ENCODE measurements around the gene KIAA1671.

KIAA1671 gene

GRCh38 chr22:24944217-24944937, 8.1 kb upstream of the KIAA1671 start:
- Histone ChIP-seq H3K36me3 (ENCODE audit: insufficient read depth, low read length) (no peaks in the 10 kb centered on the region), H3K9me3 (ENCODE audit: control insufficient read depth, insufficient read depth, low read length) (no peaks in the 10 kb centered on the region), H3K4me1 (ENCODE audit: insufficient read depth, low read length) (peaks cover under 1% of the 10 kb centered on the region; the same call in 1 of the 2 replicates), H3K9ac (ENCODE audit: low read depth, low read length) (no peak overlapping the region)

GRCh38 chr22:24945430-24945829, 7.1 kb upstream of the KIAA1671 start:
- H3K9me3 ChIP-seq (ENCODE audit: control insufficient read depth, insufficient read depth, low read length): no peaks in the 10 kb centered on the region
- no peak overlapping the region for H3K9ac ChIP-seq (ENCODE audit: low read depth, low read length)
- H3K4me1 ChIP-seq (ENCODE audit: insufficient read depth, low read length): no peaks in the 10 kb centered on the region; the same call in 1 of the 2 replicates
- no peaks in the 10 kb centered on the region for H3K36me3 ChIP-seq (ENCODE audit: insufficient read depth, low read length)

- H3K36me3 ChIP-seq (ENCODE audit: insufficient read depth, low read length): no peaks in the 10 kb centered on the region
- peaks cover 4% of the 10 kb centered on the region for H3K4me1 ChIP-seq (ENCODE audit: insufficient read depth, low read length)
- no peak overlapping the region for H3K9ac ChIP-seq (ENCODE audit: low read depth, low read length)
- no peaks in the 10 kb centered on the region for H3K9me3 ChIP-seq (ENCODE audit: control insufficient read depth, insufficient read depth, low read length)
These were observed 5.1 kb upstream of the KIAA1671 start for GRCh38 chr22:24947383-24947782.

GRCh38 chr22:24947881-24948280, 4.6 kb upstream of the KIAA1671 start:
- Histone ChIP-seq H3K36me3 (ENCODE audit: insufficient read depth, low read length) (no peaks in the 10 kb centered on the region), H3K9me3 (ENCODE audit: control insufficient read depth, insufficient read depth, low read length) (no peaks in the 10 kb centered on the region), H3K4me1 (ENCODE audit: insufficient read depth, low read length) (peaks cover 4% of the 10 kb centered on the region)

DNA sequence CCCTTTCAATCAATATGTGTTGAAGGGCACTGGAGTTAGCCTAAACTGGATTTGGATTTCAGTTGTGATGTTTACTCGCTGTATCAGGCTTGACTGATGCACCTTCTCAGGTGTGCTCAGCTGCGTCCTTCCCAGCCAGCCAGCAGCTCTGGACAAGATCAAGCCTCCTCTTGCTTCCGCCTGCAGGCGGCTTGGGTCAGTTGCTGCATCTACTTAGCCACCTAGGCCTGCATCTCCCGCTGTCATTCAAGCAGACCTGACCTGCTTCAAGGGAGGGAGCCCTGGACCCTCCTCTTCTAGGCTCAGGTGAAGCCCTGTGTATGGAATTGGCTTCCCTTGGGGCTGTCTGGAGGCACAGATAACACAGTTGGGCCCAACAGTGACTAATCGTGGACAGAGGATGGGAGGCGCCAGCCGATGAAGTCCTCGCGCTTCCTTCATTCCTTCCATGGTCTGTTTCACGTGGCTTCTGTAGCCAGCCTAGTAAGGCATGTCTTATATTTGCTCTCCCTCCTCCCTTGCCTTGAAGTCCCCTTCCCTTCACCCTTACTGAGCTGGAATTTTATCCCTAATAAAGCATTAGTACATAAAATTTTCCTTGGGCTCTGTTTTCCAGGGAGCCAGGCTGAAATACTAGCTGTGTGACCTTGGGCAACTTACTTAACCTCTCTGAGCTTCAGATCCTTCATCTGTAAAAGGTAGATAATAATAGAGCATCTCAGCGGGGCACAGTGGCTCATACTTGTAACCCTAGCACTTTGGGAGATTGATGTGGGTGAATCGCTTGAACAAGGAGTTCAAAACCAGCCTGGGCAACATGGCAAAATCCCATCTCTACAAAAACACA, 3.9 kb upstream of the KIAA1671 start:
- Histone ChIP-seq H3K36me3 (ENCODE audit: insufficient read depth, low read length) (no peaks in the 10 kb centered on the region), H3K4me1 (ENCODE audit: insufficient read depth, low read length) (peaks cover 4% of the 10 kb centered on the region), H3K9ac (ENCODE audit: low read depth, low read length) (no peak overlapping the region)

More at GRCh38 chr22:24947881-24948280, 4.6 kb upstream of the KIAA1671 start:
- no peak overlapping the region for H3K9ac ChIP-seq (ENCODE audit: low read depth, low read length)

DNA sequence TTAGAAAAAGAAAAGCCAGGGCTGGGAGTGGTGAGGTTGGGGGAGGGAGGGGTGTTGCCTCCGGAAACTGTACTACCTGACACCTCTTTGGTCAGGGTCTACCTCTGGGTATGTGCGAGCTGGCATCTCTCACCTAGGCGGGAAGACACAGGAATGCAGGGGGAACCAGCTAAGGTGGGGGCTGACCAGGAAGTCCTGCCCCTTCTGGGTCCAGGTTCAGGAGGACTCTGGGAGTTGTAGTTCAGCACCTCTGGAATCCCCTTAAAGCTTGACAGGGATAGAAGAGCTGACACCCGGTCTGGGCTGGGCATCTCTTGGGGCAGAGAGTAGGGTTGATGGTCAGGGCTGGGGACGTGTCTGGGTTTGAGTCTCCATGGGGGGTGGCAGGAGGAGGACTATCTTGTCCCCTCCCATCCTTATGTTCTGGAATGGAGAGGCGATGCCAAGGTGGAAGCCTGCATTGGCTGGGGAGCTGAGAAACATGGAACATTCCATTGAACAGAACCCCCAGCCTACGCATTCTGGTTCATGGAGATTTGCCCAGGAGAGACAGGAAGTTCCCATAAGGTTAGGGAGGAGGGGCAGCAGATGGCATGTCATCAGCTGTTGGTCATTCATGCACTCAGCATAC, 2.1 kb upstream of the KIAA1671 start:
- H3K9ac ChIP-seq (ENCODE audit: low read depth, low read length): peak overlapping the region; percentile 35; the same call in 1 of the 2 replicates
- no peaks in the 10 kb centered on the region for H3K9me3 ChIP-seq (ENCODE audit: control insufficient read depth, insufficient read depth, low read length)
- peaks cover 9% of the 10 kb centered on the region for H3K4me1 ChIP-seq (ENCODE audit: insufficient read depth, low read length)
- no peaks in the 10 kb centered on the region for H3K36me3 ChIP-seq (ENCODE audit: insufficient read depth, low read length)

More for the DNA sequence above, 3.9 kb upstream of the KIAA1671 start:
- no peaks in the 10 kb centered on the region for H3K9me3 ChIP-seq (ENCODE audit: control insufficient read depth, insufficient read depth, low read length)

DNA sequence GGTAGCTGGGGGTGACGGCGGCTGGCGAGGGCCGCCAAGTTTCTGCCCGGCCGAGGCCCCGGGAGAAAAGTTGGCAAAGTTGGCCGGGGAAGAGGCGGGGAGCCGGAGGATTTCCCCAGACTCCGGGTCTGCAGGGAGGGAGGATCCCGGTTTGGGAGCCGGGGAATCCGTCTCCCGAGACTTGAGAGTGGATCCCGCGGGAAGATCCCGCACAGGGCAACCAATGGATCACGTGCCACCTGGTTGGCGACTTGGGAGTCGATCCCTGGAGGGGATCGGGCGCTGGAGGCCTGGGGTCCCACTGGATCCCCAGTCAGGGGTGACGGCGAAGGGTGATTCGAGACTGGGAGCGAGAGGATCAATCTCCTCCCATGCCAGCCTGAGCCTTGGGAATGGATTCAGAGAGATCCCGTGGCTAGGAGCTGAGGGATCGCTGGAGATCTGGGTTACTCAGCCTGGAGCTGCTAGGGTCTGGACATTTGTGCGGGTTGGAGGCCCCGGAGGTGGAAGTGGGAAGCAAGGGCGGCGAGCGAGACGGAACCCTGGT, 394 bp downstream of the KIAA1671 start:
- H3K9ac ChIP-seq (ENCODE audit: low read depth, low read length): peak overlapping the region; percentile 91
- peaks cover 9% of the 10 kb centered on the region; the same call in 1 of the 2 replicates for H3K4me1 ChIP-seq (ENCODE audit: insufficient read depth, low read length)
- H3K9me3 ChIP-seq (ENCODE audit: control insufficient read depth, insufficient read depth, low read length): no peaks in the 10 kb centered on the region
- no peaks in the 10 kb centered on the region for H3K36me3 ChIP-seq (ENCODE audit: insufficient read depth, low read length)

DNA sequence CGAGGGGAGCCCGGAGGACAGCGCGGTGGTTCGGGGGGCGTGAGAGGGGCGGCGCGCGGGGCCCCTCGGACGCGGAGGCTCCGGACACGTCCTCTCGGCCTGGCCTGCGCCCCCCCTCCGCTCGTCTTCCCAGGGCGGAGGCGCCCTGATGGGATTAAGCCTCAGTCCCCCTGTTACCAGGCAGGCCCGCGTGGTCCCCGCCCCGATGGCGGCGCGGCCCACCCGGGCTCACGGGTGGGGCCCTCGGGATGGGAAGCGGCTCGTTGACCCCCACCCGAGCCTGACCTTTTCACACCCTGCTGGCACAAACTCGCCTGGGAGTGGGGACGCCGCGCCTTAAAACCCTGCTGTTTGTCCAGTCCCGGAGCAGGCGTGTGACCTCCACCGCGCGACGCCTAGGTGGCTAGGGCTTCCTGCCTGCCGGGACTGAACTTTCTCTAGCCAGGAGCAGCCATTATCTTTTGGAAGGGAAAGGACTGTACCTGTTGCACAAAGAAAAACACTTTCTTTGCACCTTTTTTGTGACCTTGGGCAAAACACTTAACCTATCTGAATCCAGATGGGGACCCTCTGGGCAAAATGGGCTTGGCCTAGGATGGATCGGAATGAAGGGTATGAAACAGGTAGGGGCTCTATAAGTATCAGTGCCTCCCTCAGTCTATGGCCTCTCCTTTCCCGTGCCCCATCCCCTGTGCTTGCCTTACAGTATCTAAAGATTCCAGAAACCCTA, 1.0 kb downstream of the KIAA1671 start:
- peaks cover 9% of the 10 kb centered on the region; the same call in 1 of the 2 replicates for H3K4me1 ChIP-seq (ENCODE audit: insufficient read depth, low read length)
- no peaks in the 10 kb centered on the region for H3K9me3 ChIP-seq (ENCODE audit: control insufficient read depth, insufficient read depth, low read length)
- H3K36me3 ChIP-seq (ENCODE audit: insufficient read depth, low read length): no peaks in the 10 kb centered on the region
- H3K9ac ChIP-seq (ENCODE audit: low read depth, low read length): peak overlapping the region; percentile 91

- peaks cover 9% of the 10 kb centered on the region; the same call in 1 of the 2 replicates for H3K4me1 ChIP-seq (ENCODE audit: insufficient read depth, low read length)
- peak overlapping the region; percentile 91 for H3K9ac ChIP-seq (ENCODE audit: low read depth, low read length)
- H3K9me3 ChIP-seq (ENCODE audit: control insufficient read depth, insufficient read depth, low read length): no peaks in the 10 kb centered on the region
- H3K36me3 ChIP-seq (ENCODE audit: insufficient read depth, low read length): no peaks in the 10 kb centered on the region
These were observed 1.6 kb downstream of the KIAA1671 start for GRCh38 chr22:24954114-24954463.

GRCh38 chr22:24954856-24955255, 2.3 kb downstream of the KIAA1671 start:
- peaks cover 9% of the 10 kb centered on the region; the same call in 1 of the 2 replicates for H3K4me1 ChIP-seq (ENCODE audit: insufficient read depth, low read length)

DNA sequence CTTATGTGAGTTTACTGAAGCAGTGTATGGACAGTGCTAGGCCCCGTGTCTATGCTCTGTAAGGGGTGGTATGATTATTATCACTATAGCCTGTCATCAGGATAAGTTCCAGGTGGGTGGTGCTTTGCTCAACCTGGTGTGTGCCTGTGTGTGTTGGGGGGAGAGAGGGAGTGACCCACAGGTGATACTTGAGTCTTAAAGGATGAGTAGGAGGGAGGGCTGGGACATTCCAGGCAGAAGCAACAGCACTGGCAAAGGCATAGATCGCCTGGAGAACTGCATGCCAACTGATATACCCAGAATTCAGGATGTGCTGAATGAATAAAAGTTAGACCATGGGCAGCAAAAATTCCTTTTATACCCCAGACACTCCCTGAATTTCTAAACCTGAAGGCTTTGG, 4.5 kb downstream of the KIAA1671 start:
- Histone ChIP-seq H3K4me1 (ENCODE audit: insufficient read depth, low read length) (peaks cover 5% of the 10 kb centered on the region; the same call in 1 of the 2 replicates), H3K9me3 (ENCODE audit: control insufficient read depth, insufficient read depth, low read length) (no peaks in the 10 kb centered on the region), H3K9ac (ENCODE audit: low read depth, low read length) (no peak overlapping the region), H3K36me3 (ENCODE audit: insufficient read depth, low read length) (no peaks in the 10 kb centered on the region; the same call in 1 of the 2 replicates)

More at GRCh38 chr22:24954856-24955255, 2.3 kb downstream of the KIAA1671 start:
- Histone ChIP-seq H3K9me3 (ENCODE audit: control insufficient read depth, insufficient read depth, low read length) (no peaks in the 10 kb centered on the region), H3K9ac (ENCODE audit: low read depth, low read length) (no peak overlapping the region), H3K36me3 (ENCODE audit: insufficient read depth, low read length) (no peaks in the 10 kb centered on the region)

GRCh38 chr22:24961217-24961844, 8.8 kb downstream of the KIAA1671 start:
- Histone ChIP-seq H3K4me1 (ENCODE audit: insufficient read depth, low read length) (0 out of 2 replicates have a peak, but pooled peaks cover 4% of the 10 kb centered on the region), H3K36me3 (ENCODE audit: insufficient read depth, low read length) (no peaks in the 10 kb centered on the region; the same call in 1 of the 2 replicates), H3K9me3 (ENCODE audit: control insufficient read depth, insufficient read depth, low read length) (no peaks in the 10 kb centered on the region), H3K9ac (ENCODE audit: low read depth, low read length) (no peak overlapping the region)

DNA sequence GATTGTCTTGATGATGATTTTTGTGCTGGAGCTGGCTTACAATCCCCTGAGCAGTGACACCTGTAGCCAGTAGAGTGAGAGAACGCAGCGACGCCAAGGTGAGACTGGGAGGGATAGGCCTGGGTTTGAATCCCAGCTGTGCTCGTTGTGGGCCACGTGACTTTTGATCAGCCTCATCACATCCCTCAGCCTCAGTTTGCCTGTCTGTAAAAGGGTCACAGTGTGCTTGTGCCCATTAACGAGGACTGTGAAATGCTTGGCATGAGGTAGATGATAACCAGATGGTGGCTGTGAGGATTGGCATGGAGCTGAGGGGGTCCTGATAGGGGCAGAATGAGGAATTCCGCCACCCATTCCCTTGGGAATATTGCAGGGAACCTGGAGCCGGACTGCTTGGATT, 9.6 kb downstream of the KIAA1671 start:
- Histone ChIP-seq H3K36me3 (ENCODE audit: insufficient read depth, low read length) (no peaks in the 10 kb centered on the region; the same call in 1 of the 2 replicates), H3K9me3 (ENCODE audit: control insufficient read depth, insufficient read depth, low read length) (no peaks in the 10 kb centered on the region), H3K9ac (ENCODE audit: low read depth, low read length) (no peak overlapping the region), H3K4me1 (ENCODE audit: insufficient read depth, low read length) (peaks cover 6% of the 10 kb centered on the region; the same call in 1 of the 2 replicates)
